GM23248 (cell line): ENCODE measurements around the gene MPRIP.

ENCODE experiments used
- EZH2 ChIP-seq: fragments of 200-600 bp; sonication (generic); IDR thresholded peaks from 2 replicates; pipeline ENCODE4 v1.6.1; 2018; ENCODE audit warnings: antibody characterized with exemption, mild to moderate bottlenecking; ENCODE audit not compliant: insufficient read depth, poor library complexity, severe bottlenecking
- EZH2phosphoT487 ChIP-seq: fragments of 200-600 bp; sonication (generic); IDR thresholded peaks from 2 replicates; pipeline ENCODE4 v1.6.1; 2018; ENCODE audit warnings: antibody characterized with exemption, moderate library complexity, mild to moderate bottlenecking, low read depth; ENCODE audit not compliant: insufficient read depth

GRCh38 chr17:17043461-17044271, 1.4 kb downstream of the MPRIP start:
- no peak for TF ChIP-seq EZH2
- no peak for TF ChIP-seq EZH2phosphoT487
